A549 (cell line): ENCODE data around the gene MEGF6. TPM values are rescaled to one million over a fixed set of nuclear protein-coding genes. Genes with fewer than 3 reads are reported as not detected.

Experiments
- ATAC-seq, 2 experiments: fragments of 200-7000 bp in 1 of 2; fragments of >200 bp in 1 of 2; cut with Nextera tagmentation in 1 of 2; cut with Tn5 transposase in 1 of 2; 3 replicates each; pipeline versions ENCODE4 v1.8.0 to v1.9.1; 2018 to 2020; ENCODE audit warnings: mild to moderate bottlenecking in 1 of 2, moderate library complexity in 1 of 2
- CTCF ChIA-PET: fragments of 300-600 bp; sonication (Branson Sonifier 250); formaldehyde crosslinking; extraction: SDS; loops from one replicate; lab custom pipeline; 2021; ENCODE audit warnings: antibody characterized with exemption, inconsistent platforms; lab: Yijun Ruan, JAX
- POLR2A ChIA-PET: fragments of 350-600 bp; formaldehyde crosslinking; extraction: SDS; loops from one replicate; lab custom pipeline; 2021; ENCODE audit warnings: antibody characterized with exemption, inconsistent platforms; lab: Yijun Ruan, JAX
- DNase-seq, 2 experiments: peaks; one replicate each; pipeline versions ENCODE4 v3.0.0 to v3.0.0-alpha.2; 2011 to 2016; ENCODE audit warnings: low read depth in 1 of 2, low spot score in 1 of 2
- FAIRE-seq: peaks from 2 replicates; lab custom pipeline; 2011; peaks lifted over from hg19 to GRCh38; lab: Jason Lieb, UNC
- H3K27ac ChIP-seq, 2 experiments: fragments of >200 bp; sonication (Bioruptor Twin); formaldehyde crosslinking; 3 replicates each; pipeline ENCODE4 v1.5.1; 2016 to 2017
- H3K4me1 ChIP-seq: fragments of >200 bp; sonication (Bioruptor Twin); formaldehyde crosslinking; 3 replicates; pipeline ENCODE4 v1.6.1; 2016
- H3K4me2 ChIP-seq: fragments of >200 bp; sonication (Bioruptor Twin); formaldehyde crosslinking; 3 replicates; pipeline ENCODE4 v1.6.1; 2016
- H3K4me3 ChIP-seq: fragments of >200 bp; sonication (Bioruptor Twin); formaldehyde crosslinking; 3 replicates; pipeline ENCODE4 v1.5.1; 2016
- H3K9me3 ChIP-seq: fragments of >200 bp; sonication (Bioruptor Twin); formaldehyde crosslinking; 3 replicates; pipeline ENCODE4 v1.6.1; 2016
- BHLHE40 ChIP-seq: IDR thresholded peaks from 2 replicates; pipeline ENCODE4 v1.6.1; 2012; ENCODE audit warnings: low read depth, low read length, inconsistent platforms
- CBX2 ChIP-seq: fragments of 200-600 bp; sonication (generic); IDR thresholded peaks from 2 replicates; pipeline ENCODE4 v1.6.1; 2016; ENCODE audit warnings: low read depth, mild to moderate bottlenecking, borderline replicate concordance
- CEBPB ChIP-seq, 2 experiments: fragments of >200 bp in 1 of 2; sonication (Bioruptor Twin) in 1 of 2; formaldehyde crosslinking in 1 of 2; IDR thresholded peaks; 2 replicates each; pipeline ENCODE4 v1.6.1; 2012 to 2016
- CTCF ChIP-seq: fragments of >200 bp; sonication (Bioruptor Twin); formaldehyde crosslinking; IDR thresholded peaks from 3 replicates; pipeline ENCODE4 v1.5.1; 2016
- E2F6 ChIP-seq: IDR thresholded peaks from 2 replicates; pipeline ENCODE4 v1.6.1; 2012; ENCODE audit warnings: low read depth, borderline replicate concordance
- EHMT2 ChIP-seq: fragments of 200-600 bp; sonication (generic); IDR thresholded peaks from 2 replicates; pipeline ENCODE4 v1.6.1; 2016; ENCODE audit warnings: antibody characterized with exemption, low read depth, mild to moderate bottlenecking, moderate library complexity
- FOSB ChIP-seq: fragments of 250-450 bp; sonication (Bioruptor Pico); IDR thresholded peaks from 2 replicates; pipeline ENCODE4 v1.5.0; 2020; ENCODE audit warnings: mild to moderate bottlenecking, moderate library complexity
- FOSL2 ChIP-seq, 2 experiments: fragments of 450-650 bp in 1 of 2; fragments of >200 bp in 1 of 2; sonication (Bioruptor Twin) in 1 of 2; formaldehyde crosslinking; IDR thresholded peaks; 2 replicates each; pipeline versions ENCODE4 v1.5.0 to v1.6.1; 2016 to 2020; ENCODE audit warnings: mild to moderate bottlenecking in 1 of 2, moderate library complexity in 1 of 2
- HOXB13 ChIP-seq: fragments of 250-450 bp; sonication (Bioruptor Pico); IDR thresholded peaks from 2 replicates; pipeline ENCODE4 v1.5.0; 2020; ENCODE audit warnings: low read depth, mild to moderate bottlenecking, moderate library complexity
- KDM1A ChIP-seq: fragments of 200-600 bp; sonication (generic); IDR thresholded peaks from 2 replicates; pipeline ENCODE4 v1.6.1; 2016; ENCODE audit warnings: low read depth, mild to moderate bottlenecking
- KDM5A ChIP-seq: fragments of 200-600 bp; sonication (generic); IDR thresholded peaks from 2 replicates; pipeline ENCODE4 v1.6.1; 2016; ENCODE audit warnings: antibody characterized with exemption, mild to moderate bottlenecking
- MAZ ChIP-seq: fragments of 150-350 bp; IDR thresholded peaks from 2 replicates; pipeline ENCODE4 v1.6.1; 2014; ENCODE audit warnings: antibody characterized with exemption, low read depth, low read length, borderline replicate concordance
- POLR2A ChIP-seq: IDR thresholded peaks from 2 replicates; pipeline ENCODE4 v1.6.1; 2012; ENCODE audit warnings: mild to moderate bottlenecking, low read length
- POLR2AphosphoS2 ChIP-seq: conservative IDR thresholded peaks from 2 replicates; pipeline ENCODE4 v1.6.1; 2012; ENCODE audit warnings: low read length, improper control_type of control experiment, inconsistent platforms
- RAD21 ChIP-seq, 2 experiments: fragments of >200 bp in 1 of 2; sonication (Bioruptor Twin) in 1 of 2; formaldehyde crosslinking in 1 of 2; IDR thresholded peaks in 1 of 2; conservative IDR thresholded peaks in 1 of 2; 2 replicates in 1 of 2; 3 replicates in 1 of 2; pipeline ENCODE4 v1.6.1; 2012 to 2018; ENCODE audit warnings: inconsistent platforms in 1 of 2
- RCOR1 ChIP-seq: fragments of 150-350 bp; IDR thresholded peaks from 2 replicates; pipeline ENCODE4 v1.6.1; 2014; ENCODE audit warnings: antibody characterized with exemption, low read length, low read depth
- SMC3 ChIP-seq: fragments of >200 bp; sonication (Bioruptor Twin); formaldehyde crosslinking; IDR thresholded peaks from 3 replicates; pipeline ENCODE4 v1.6.1; 2018; ENCODE audit warnings: inconsistent platforms
- ZNF302 ChIP-seq: fragments of 250-450 bp; sonication (Bioruptor Pico); IDR thresholded peaks from 2 replicates; pipeline ENCODE4 v1.9.0; 2021; ENCODE audit warnings: inconsistent platforms, mild to moderate bottlenecking, moderate library complexity
- WGBS: methylation state at CpG from one replicate; pipeline ENCODE4 v1.1.6; 2017; ENCODE audit errors: missing lambda C conversion rate; 5-methylcytosine and 5-hydroxymethylcytosine counted together
- polyA plus RNA-seq, 4 experiments: library from polyadenylated mRNA; depleted of rRNA in 3 of 4; stranded (reverse); fragments of >200 nt; fragmentation: RNase III in 1 of 4; extraction: RNeasy Plus Mini Kit Qiagen cat#74134 plus additional on column Dnase treatment in 1 of 4; gene quantifications; 2 replicates in 3 of 4; 3 replicates in 1 of 4; pipeline ENCODE4 v1.2.3, GENCODE V29; 2011 to 2017
- TF ChIP-seq, protein P1 (sequence below): IDR thresholded peaks from 2 replicates; pipeline ENCODE4 v1.6.1; 2012
- TF ChIP-seq, protein P2 (sequence below): fragments of 200-600 bp; sonication (generic); IDR thresholded peaks from 2 replicates; pipeline ENCODE4 v1.6.1; 2016; ENCODE audit warnings: antibody characterized with exemption, mild to moderate bottlenecking, moderate library complexity
- TF ChIP-seq, protein P3 (sequence below): fragments of >200 bp; sonication (Bioruptor Twin); formaldehyde crosslinking; IDR thresholded peaks from 2 replicates; pipeline ENCODE4 v1.6.1; 2016
- TF ChIP-seq, protein P4 (sequence below): IDR thresholded peaks from 2 replicates; pipeline ENCODE4 v1.6.1; 2012

The MEGF6 gene
- polyA plus RNA-seq, 2 of the 4 experiments (the other 2 are of a cell fraction): 0.66 to 13.7 TPM

- FAIRE-seq: no peak
Measured at GRCh38 chr1:3620708-3621107, 9.4 kb upstream of the MEGF6 start.

DNA sequence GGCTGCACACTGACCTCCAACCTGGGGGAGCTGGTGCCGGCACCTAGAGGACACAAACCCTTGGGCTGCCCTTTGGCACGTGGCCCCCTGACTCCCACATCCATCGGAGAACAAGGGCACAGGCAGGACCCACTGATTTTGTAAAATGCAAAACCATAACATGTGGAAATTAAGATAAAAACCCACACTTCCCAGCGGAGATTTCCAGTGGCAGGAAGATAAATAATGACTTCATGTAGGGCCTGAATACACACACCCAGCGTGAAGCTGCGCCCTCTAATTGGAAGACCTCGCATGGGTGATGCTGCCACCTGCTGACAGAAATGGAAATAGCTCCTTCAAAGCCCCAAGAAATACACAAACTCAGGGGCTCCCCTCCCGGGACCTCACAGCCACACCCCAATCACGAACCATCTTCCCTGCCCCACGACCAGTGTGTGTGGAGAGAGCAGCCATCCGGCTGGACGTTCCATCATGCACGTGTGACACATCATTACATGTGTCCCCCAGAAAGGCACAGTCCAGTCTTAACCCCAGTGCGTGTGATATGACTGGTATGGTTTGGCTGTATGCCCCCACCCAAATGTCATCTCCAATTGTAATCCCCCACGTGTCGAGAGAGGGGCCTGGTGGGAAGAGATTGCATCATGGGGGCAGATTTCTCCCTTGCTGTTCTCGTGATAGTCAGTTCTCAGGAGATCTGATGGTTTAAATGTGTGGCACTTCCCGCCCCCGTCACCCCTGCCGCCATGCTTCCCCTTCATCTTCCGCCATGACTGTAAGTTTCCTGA, 7.8 kb upstream of the MEGF6 start:
- ATAC-seq (peak; percentile 68 to 83), FAIRE-seq (no peak), DNase-seq (peak; percentile 61 to 72)
- ChIA-PET POLR2A (interaction anchor here (0.9 to 1.0 kb wide), 2 partner anchors 54 to 166 kb away, joined by 3 read pairs; no protein-coding TSS in a partner anchor), CTCF (interaction anchor here (0.6 to 7.0 kb wide), 32 partner anchors 10 to 167 kb away, joined by 3 to 102 read pairs (median 4); no protein-coding TSS in a partner anchor)
- no peak overlapping the region for H3K4me2 ChIP-seq
- 27% methylated on average over 19 of the region's 21 CpGs for WGBS
- H3K9me3 ChIP-seq: no peaks in the 10 kb centered on the region
- H3K4me3 ChIP-seq: no peak overlapping the region
- no peak overlapping the region for H3K27ac ChIP-seq
- peaks cover 13% of the 10 kb centered on the region; the same call in 2 of the 3 replicates for H3K4me1 ChIP-seq
- TF ChIP-seq POLR2AphosphoS2 (no peak), MAZ (no peak), KDM5A (no peak), CTCF (peak; percentile 62), E2F6 (peak; percentile 29; the same call in 1 of the 2 replicates), CEBPB (IDR thresholded peaks at IDR 0.05) (no peak), FOSB (CRISPR knock-in tag) (no peak), RAD21 (conservative IDR thresholded peaks at IDR 0.05 in 1 of 2, IDR thresholded peaks at IDR 0.05 in 1 of 2) (peak; percentile 52 to 63), CBX2 (no peak), HOXB13 (CRISPR knock-in tag) (no peak), EHMT2 (no peak), SMC3 (peak; percentile 59; the same call in 2 of the 3 replicates)
- TF ChIP-seq, protein P1, sequence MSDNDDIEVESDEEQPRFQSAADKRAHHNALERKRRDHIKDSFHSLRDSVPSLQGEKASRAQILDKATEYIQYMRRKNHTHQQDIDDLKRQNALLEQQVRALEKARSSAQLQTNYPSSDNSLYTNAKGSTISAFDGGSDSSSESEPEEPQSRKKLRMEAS: peak; percentile 51
- TF ChIP-seq, protein P2, sequence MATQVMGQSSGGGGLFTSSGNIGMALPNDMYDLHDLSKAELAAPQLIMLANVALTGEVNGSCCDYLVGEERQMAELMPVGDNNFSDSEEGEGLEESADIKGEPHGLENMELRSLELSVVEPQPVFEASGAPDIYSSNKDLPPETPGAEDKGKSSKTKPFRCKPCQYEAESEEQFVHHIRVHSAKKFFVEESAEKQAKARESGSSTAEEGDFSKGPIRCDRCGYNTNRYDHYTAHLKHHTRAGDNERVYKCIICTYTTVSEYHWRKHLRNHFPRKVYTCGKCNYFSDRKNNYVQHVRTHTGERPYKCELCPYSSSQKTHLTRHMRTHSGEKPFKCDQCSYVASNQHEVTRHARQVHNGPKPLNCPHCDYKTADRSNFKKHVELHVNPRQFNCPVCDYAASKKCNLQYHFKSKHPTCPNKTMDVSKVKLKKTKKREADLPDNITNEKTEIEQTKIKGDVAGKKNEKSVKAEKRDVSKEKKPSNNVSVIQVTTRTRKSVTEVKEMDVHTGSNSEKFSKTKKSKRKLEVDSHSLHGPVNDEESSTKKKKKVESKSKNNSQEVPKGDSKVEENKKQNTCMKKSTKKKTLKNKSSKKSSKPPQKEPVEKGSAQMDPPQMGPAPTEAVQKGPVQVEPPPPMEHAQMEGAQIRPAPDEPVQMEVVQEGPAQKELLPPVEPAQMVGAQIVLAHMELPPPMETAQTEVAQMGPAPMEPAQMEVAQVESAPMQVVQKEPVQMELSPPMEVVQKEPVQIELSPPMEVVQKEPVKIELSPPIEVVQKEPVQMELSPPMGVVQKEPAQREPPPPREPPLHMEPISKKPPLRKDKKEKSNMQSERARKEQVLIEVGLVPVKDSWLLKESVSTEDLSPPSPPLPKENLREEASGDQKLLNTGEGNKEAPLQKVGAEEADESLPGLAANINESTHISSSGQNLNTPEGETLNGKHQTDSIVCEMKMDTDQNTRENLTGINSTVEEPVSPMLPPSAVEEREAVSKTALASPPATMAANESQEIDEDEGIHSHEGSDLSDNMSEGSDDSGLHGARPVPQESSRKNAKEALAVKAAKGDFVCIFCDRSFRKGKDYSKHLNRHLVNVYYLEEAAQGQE: no peak
- TF ChIP-seq, protein P3, sequence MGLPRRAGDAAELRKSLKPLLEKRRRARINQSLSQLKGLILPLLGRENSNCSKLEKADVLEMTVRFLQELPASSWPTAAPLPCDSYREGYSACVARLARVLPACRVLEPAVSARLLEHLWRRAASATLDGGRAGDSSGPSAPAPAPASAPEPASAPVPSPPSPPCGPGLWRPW: no peak
- TF ChIP-seq, protein P4, sequence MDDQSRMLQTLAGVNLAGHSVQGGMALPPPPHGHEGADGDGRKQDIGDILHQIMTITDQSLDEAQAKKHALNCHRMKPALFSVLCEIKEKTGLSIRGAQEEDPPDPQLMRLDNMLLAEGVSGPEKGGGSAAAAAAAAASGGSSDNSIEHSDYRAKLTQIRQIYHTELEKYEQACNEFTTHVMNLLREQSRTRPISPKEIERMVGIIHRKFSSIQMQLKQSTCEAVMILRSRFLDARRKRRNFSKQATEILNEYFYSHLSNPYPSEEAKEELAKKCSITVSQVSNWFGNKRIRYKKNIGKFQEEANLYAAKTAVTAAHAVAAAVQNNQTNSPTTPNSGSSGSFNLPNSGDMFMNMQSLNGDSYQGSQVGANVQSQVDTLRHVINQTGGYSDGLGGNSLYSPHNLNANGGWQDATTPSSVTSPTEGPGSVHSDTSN: no peak

More at GRCh38 chr1:3620708-3621107, 9.4 kb upstream of the MEGF6 start:
- CTCF ChIA-PET: interaction anchor here (0.9 to 7.0 kb wide), 24 partner anchors 9 to 168 kb away, joined by 3 to 102 read pairs (median 5); no protein-coding TSS in a partner anchor
- no peaks in the 10 kb centered on the region for H3K9me3 ChIP-seq
- H3K27ac ChIP-seq: no peak overlapping the region
- DNase-seq (no peak), ATAC-seq (no peak)
- peaks cover 6% of the 10 kb centered on the region; the same call in 1 of the 3 replicates for H3K4me1 ChIP-seq
- H3K4me2 ChIP-seq: no peak overlapping the region
- no peak overlapping the region for H3K4me3 ChIP-seq
- WGBS: 82% methylated on average over 12 of the region's 12 CpGs
- POLR2A ChIA-PET: no interaction called here
- TF ChIP-seq SMC3 (no peak), ZNF302 (CRISPR knock-in tag) (no peak), CBX2 (no peak), POLR2A (no peak), KDM1A (no peak), RCOR1 (no peak), BHLHE40 (no peak), FOSL2 (IDR thresholded peaks at IDR 0.05) (no peak), FOSL2 (CRISPR knock-in tag; IDR thresholded peaks at IDR 0.05) (no peak)
